HUES6 (cell line): ENCODE results near the gene AGBL4.
"Not testable (repeated sequence)": the region's sequence is repeated elsewhere in the genome, so short reads cannot be mapped to it uniquely, and the experiment has no call there.

Experiments used
- H3K27ac ChIP-seq: 2 replicates; pipeline ENCODE4 v1.7.0; 2013; ENCODE audit warnings: low read depth, mild to moderate bottlenecking, low read length, inconsistent platforms
- H3K27me3 ChIP-seq: 2 replicates; pipeline ENCODE4 v1.6.1; 2013; ENCODE audit warnings: low read length; ENCODE audit not compliant: control insufficient read depth, insufficient read depth
- H3K36me3 ChIP-seq: 2 replicates; pipeline ENCODE4 v1.6.1; 2013; ENCODE audit warnings: low read length; ENCODE audit not compliant: control insufficient read depth, insufficient read depth
- H3K4me1 ChIP-seq: 2 replicates; pipeline ENCODE4 v1.6.1; 2013; ENCODE audit warnings: low read length; ENCODE audit not compliant: control insufficient read depth, insufficient read depth
- H3K4me3 ChIP-seq: 2 replicates; pipeline ENCODE4 v1.5.1; 2013; ENCODE audit warnings: low read depth, low read length
- H3K9ac ChIP-seq: one replicate; pipeline ENCODE4 v1.6.1; 2013; ENCODE audit warnings: mild to moderate bottlenecking, low read length
- H3K9me3 ChIP-seq: 2 replicates; pipeline ENCODE4 v1.6.1; 2013; ENCODE audit warnings: low read depth, low read length; ENCODE audit not compliant: control insufficient read depth, insufficient read depth

The AGBL4 gene

GRCh38 chr1:49356594-49356993 lies 667.2 kb downstream of the AGBL4 start:
- H3K36me3 ChIP-seq, result no peaks in the 10 kb centered on the region
- H3K9ac ChIP-seq, result no peak overlapping the region
- H3K4me1 ChIP-seq, result peaks cover 24% of the 10 kb centered on the region
- H3K27me3 ChIP-seq, result peaks cover 59% of the 10 kb centered on the region
- no peak overlapping the region for H3K4me3 ChIP-seq
- H3K27ac ChIP-seq, result no peak overlapping the region
- H3K9me3 ChIP-seq, result no peaks in the 10 kb centered on the region

- Histone ChIP-seq H3K36me3 (no peaks in the 10 kb centered on the region), H3K4me3 (no peak overlapping the region), H3K4me1 (peaks cover 13% of the 10 kb centered on the region), H3K27me3 (peaks cover 35% of the 10 kb centered on the region), H3K9ac (no peak overlapping the region), H3K9me3 (no peaks in the 10 kb centered on the region), H3K27ac (no peak overlapping the region)
These were observed 672.0 kb downstream of the AGBL4 start for GRCh38 chr1:49351768-49352167.

GRCh38 chr1:49346767-49347349 lies 676.9 kb downstream of the AGBL4 start:
- H3K9ac ChIP-seq, result no peak overlapping the region
- no peaks in the 10 kb centered on the region for H3K27me3 ChIP-seq
- H3K4me1 ChIP-seq, result no peaks in the 10 kb centered on the region
- H3K4me3 ChIP-seq, result no peak overlapping the region
- no peaks in the 10 kb centered on the region for H3K36me3 ChIP-seq
- H3K9me3 ChIP-seq, result peaks cover 14% of the 10 kb centered on the region; the same call in 1 of the 2 replicates
- H3K27ac ChIP-seq, result no peak overlapping the region

GRCh38 chr1:49340576-49340975 lies 683.2 kb downstream of the AGBL4 start:
- Histone ChIP-seq H3K4me1 (0 out of 2 replicates have a peak, but pooled peaks cover 6% of the 10 kb centered on the region), H3K9ac (no peak overlapping the region), H3K4me3 (no peak overlapping the region), H3K27ac (no peak overlapping the region), H3K27me3 (no peaks in the 10 kb centered on the region), H3K36me3 (no peaks in the 10 kb centered on the region), H3K9me3 (peaks cover 9% of the 10 kb centered on the region; the same call in 1 of the 2 replicates)

GRCh38 chr1:49339043-49339442 lies 684.7 kb downstream of the AGBL4 start:
- H3K9me3 ChIP-seq, result no peaks in the 10 kb centered on the region
- H3K4me3 ChIP-seq, result no peak overlapping the region
- H3K9ac ChIP-seq, result no peak overlapping the region
- no peaks in the 10 kb centered on the region for H3K36me3 ChIP-seq
- H3K27ac ChIP-seq, result no peak overlapping the region
- H3K27me3 ChIP-seq, result no peaks in the 10 kb centered on the region
- H3K4me1 ChIP-seq, result 0 out of 2 replicates have a peak, but pooled peaks cover 6% of the 10 kb centered on the region

GRCh38 chr1:49337251-49337650 lies 686.5 kb downstream of the AGBL4 start:
- H3K9ac ChIP-seq, result no peak overlapping the region
- H3K27me3 ChIP-seq, result no peaks in the 10 kb centered on the region
- H3K4me3 ChIP-seq, result no peak overlapping the region
- no peaks in the 10 kb centered on the region for H3K9me3 ChIP-seq
- no peak overlapping the region for H3K27ac ChIP-seq
- H3K36me3 ChIP-seq, result no peaks in the 10 kb centered on the region
- H3K4me1 ChIP-seq, result 0 out of 2 replicates have a peak, but pooled peaks cover 6% of the 10 kb centered on the region

GRCh38 chr1:49333906-49334305 lies 689.8 kb downstream of the AGBL4 start:
- no peak overlapping the region for H3K9ac ChIP-seq
- no peaks in the 10 kb centered on the region for H3K9me3 ChIP-seq
- no peaks in the 10 kb centered on the region for H3K36me3 ChIP-seq
- H3K27ac ChIP-seq, result no peak overlapping the region
- H3K4me3 ChIP-seq, result no peak overlapping the region
- no peaks in the 10 kb centered on the region for H3K4me1 ChIP-seq
- no peaks in the 10 kb centered on the region for H3K27me3 ChIP-seq

GRCh38 chr1:49331066-49331852 lies 692.5 kb downstream of the AGBL4 start:
- no peaks in the 10 kb centered on the region for H3K9me3 ChIP-seq
- H3K9ac ChIP-seq, result no peak overlapping the region
- H3K36me3 ChIP-seq, result no peaks in the 10 kb centered on the region
- H3K4me1 ChIP-seq, result no peaks in the 10 kb centered on the region
- H3K27me3 ChIP-seq, result no peaks in the 10 kb centered on the region
- no peak overlapping the region for H3K4me3 ChIP-seq
- no peak overlapping the region for H3K27ac ChIP-seq

- Histone ChIP-seq H3K4me3 (no peak overlapping the region), H3K27me3 (no peaks in the 10 kb centered on the region), H3K36me3 (no peaks in the 10 kb centered on the region), H3K4me1 (no peaks in the 10 kb centered on the region), H3K27ac (no peak overlapping the region), H3K9me3 (no peaks in the 10 kb centered on the region), H3K9ac (no peak overlapping the region)
These were observed 699.7 kb downstream of the AGBL4 start for GRCh38 chr1:49323925-49324540.

- H3K27me3 ChIP-seq, H3K9me3 ChIP-seq, H3K36me3 ChIP-seq, H3K4me3 ChIP-seq, H3K27ac ChIP-seq, H3K9ac ChIP-seq, H3K4me1 ChIP-seq: not testable (repeated sequence)
These were observed 703.3 kb downstream of the AGBL4 start for GRCh38 chr1:49320493-49320892.

- H3K27ac ChIP-seq, result no peak overlapping the region
- H3K27me3 ChIP-seq, result no peaks in the 10 kb centered on the region
- no peaks in the 10 kb centered on the region for H3K36me3 ChIP-seq
- no peaks in the 10 kb centered on the region for H3K9me3 ChIP-seq
- no peaks in the 10 kb centered on the region for H3K4me1 ChIP-seq
- H3K9ac ChIP-seq, result no peak overlapping the region
- H3K4me3 ChIP-seq, result no peak overlapping the region
These were observed 704.3 kb downstream of the AGBL4 start for GRCh38 chr1:49319426-49319963.
